ENCODE results near the gene OR2H2.

Gene OR2H2

GRCh38 chr6:29593199-29593855, 8.4 kb downstream of the OR2H2 start:
- no peak for DNase-seq (ENCODE audit: low spot score)

GRCh38 chr6:29596381-29596900, 11.5 kb downstream of the OR2H2 start:
- no peak for DNase-seq (ENCODE audit: low spot score)

- no peak for DNase-seq (ENCODE audit: low spot score)
Observed at GRCh38 chr6:29597184-29597583, 12.3 kb downstream of the OR2H2 start.

- DNase-seq (ENCODE audit: low spot score), result no peak
Observed at GRCh38 chr6:29598172-29598747, 13.3 kb downstream of the OR2H2 start.

- peak; percentile 43 for DNase-seq (ENCODE audit: low spot score)
Observed at GRCh38 chr6:29602564-29603361, 17.8 kb downstream of the OR2H2 start.

- no peak for DNase-seq (ENCODE audit: low spot score)
Observed at GRCh38 chr6:29603456-29603855, 18.5 kb downstream of the OR2H2 start.

GRCh38 chr6:29603930-29604329, 19.0 kb downstream of the OR2H2 start:
- no peak for DNase-seq (ENCODE audit: low spot score)

- DNase-seq (ENCODE audit: low spot score), result no peak
Observed at GRCh38 chr6:29608131-29608530, 23.2 kb downstream of the OR2H2 start.

GRCh38 chr6:29610540-29610939, 25.6 kb downstream of the OR2H2 start:
- no peak for DNase-seq (ENCODE audit: low spot score)

GRCh38 chr6:29611426-29611825, 26.5 kb downstream of the OR2H2 start:
- no peak for DNase-seq (ENCODE audit: low spot score)

GRCh38 chr6:29617782-29618554, 33.0 kb downstream of the OR2H2 start:
- no peak for DNase-seq (ENCODE audit: low spot score)

- no peak for DNase-seq (ENCODE audit: low spot score)
Observed at GRCh38 chr6:29619578-29620160, 34.7 kb downstream of the OR2H2 start.

- DNase-seq (ENCODE audit: low spot score), result no peak
Observed at GRCh38 chr6:29620630-29621029, 35.7 kb downstream of the OR2H2 start.

- DNase-seq (ENCODE audit: low spot score), result no peak
Observed at GRCh38 chr6:29624520-29624961, 39.6 kb downstream of the OR2H2 start.

GRCh38 chr6:29625337-29625930, 40.5 kb downstream of the OR2H2 start:
- DNase-seq (ENCODE audit: low spot score), result no peak

GRCh38 chr6:29626948-29627754, 42.2 kb downstream of the OR2H2 start:
- no peak for DNase-seq (ENCODE audit: low spot score)

- peak; percentile 40 for DNase-seq (ENCODE audit: low spot score)
Observed at GRCh38 chr6:29627755-29628418, 43.0 kb downstream of the OR2H2 start.

- peak; percentile 91 for DNase-seq (ENCODE audit: low spot score)
Observed at GRCh38 chr6:29628419-29629281, 43.7 kb downstream of the OR2H2 start.

- no peak for DNase-seq (ENCODE audit: low spot score)
Observed at GRCh38 chr6:29629571-29629970, 44.6 kb downstream of the OR2H2 start.
